GM20000 (cell line): Measurements from ENCODE around the gene ITGA4.

Experiments used
- DNase-seq: peaks from one replicate; pipeline ENCODE4 v3.0.0; 2012; ENCODE audit warnings: low spot score
- TF ChIP-seq, protein P1 (sequence below): IDR thresholded peaks from 2 replicates; pipeline ENCODE4 v1.5.1; 2012; ENCODE audit warnings: mild to moderate bottlenecking, control low read depth; ENCODE audit errors: extremely low read depth, missing control alignments

ITGA4 gene

DNA sequence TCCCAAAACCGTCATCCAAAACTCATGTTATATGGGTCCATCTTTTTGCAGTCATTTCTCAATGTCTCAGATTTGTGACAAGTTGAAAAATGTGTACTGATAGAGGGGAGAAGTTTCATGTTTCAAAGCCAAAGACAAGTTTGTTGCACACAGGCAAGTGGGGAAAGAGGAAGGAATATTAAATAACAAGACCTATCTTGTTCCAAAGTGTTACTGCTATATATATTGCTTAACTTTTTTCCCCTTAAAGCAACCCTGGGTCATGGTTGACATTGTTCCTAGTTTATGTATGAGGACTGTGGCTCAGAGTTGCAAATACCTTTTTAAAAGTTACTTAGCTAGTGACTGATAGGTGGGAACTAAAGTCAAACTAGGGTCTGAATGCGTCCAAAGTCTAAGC, 1.7 kb downstream of the ITGA4 start:
- no peak for DNase-seq
- TF ChIP-seq, protein P1, sequence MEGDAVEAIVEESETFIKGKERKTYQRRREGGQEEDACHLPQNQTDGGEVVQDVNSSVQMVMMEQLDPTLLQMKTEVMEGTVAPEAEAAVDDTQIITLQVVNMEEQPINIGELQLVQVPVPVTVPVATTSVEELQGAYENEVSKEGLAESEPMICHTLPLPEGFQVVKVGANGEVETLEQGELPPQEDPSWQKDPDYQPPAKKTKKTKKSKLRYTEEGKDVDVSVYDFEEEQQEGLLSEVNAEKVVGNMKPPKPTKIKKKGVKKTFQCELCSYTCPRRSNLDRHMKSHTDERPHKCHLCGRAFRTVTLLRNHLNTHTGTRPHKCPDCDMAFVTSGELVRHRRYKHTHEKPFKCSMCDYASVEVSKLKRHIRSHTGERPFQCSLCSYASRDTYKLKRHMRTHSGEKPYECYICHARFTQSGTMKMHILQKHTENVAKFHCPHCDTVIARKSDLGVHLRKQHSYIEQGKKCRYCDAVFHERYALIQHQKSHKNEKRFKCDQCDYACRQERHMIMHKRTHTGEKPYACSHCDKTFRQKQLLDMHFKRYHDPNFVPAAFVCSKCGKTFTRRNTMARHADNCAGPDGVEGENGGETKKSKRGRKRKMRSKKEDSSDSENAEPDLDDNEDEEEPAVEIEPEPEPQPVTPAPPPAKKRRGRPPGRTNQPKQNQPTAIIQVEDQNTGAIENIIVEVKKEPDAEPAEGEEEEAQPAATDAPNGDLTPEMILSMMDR = no peak

DNA sequence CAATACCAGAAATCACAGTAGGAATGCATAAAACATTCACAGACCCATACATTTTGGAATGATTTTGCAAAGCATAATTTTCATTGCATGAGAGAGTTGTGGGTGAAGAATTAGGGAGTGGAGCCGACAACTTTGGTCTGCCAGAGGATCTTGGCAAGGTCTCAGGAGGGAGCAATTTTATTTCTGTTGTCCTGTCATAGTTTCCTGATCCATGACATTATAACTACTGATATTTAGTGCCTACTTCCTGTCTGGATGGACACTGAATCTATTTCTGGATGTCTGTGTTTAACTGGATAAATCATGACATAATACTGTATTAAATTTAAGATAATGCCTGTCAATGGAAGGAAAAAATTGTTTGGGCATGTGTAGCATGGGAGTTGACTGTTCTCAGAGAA, 2.4 kb downstream of the ITGA4 start:
- TF ChIP-seq, protein P1 = no peak
- no peak for DNase-seq

DNA sequence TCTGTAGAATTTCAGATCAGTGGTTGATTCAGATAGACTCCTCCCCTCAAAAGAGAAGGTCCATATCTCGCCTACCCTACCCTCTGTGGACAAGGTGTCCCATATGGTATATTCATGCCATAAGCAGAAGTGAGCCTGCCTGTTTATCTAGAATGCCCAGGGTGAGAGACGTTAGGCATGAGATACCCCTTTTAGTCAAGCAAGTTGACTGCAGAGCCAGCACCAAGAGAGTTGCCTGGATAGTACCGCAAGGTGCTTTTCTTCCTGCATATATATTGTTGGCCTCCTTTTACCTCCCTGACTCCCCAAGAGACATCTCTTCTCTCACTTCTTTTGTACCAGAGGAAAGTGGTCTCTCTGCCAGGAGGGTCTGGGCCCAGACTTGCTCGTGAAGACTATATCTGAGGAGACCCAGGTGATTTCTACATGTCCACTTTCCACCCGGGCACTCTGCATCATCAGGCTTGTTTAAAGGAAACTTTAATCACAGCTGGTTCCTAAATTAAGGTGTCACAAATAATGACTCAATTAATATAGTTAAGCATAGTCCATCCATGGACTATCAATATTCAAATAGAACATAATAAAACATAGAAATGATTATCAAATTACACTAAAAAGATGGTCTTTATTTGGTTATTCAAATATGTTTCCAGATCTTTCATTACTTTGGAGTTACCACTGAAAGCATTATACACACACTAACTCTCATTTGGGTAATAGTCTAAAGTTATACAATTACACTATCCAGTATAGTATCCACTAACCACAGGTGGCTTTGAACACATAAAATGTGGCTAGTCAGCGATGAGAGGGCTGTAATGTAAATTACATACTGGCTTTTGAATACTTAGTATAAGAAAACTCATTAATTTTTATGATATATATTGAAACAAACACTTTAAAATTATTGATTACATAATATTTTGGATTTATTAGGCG, 4.1 kb downstream of the ITGA4 start:
- DNase-seq = no peak
- TF ChIP-seq, protein P1 = no peak

DNA sequence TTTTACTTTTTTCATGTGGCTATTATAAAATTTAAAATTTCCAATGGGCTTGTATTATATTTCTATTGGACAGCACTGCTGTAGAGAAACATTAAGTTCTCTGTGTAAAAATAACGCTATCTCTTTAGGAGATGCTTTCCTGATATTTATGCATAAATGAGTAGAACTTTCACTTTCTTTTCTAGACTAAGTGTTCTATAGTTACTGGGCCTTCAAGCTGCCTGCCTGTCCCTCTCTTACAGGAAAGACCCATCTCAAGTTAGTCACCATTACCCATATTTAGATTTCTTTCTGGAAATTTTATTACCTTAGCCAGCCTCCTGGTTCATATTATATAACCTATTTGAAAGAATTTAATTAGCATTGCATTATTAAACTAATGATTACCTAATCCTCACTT, 4.8 kb downstream of the ITGA4 start:
- no peak for DNase-seq
- TF ChIP-seq, protein P1 = no peak

DNA sequence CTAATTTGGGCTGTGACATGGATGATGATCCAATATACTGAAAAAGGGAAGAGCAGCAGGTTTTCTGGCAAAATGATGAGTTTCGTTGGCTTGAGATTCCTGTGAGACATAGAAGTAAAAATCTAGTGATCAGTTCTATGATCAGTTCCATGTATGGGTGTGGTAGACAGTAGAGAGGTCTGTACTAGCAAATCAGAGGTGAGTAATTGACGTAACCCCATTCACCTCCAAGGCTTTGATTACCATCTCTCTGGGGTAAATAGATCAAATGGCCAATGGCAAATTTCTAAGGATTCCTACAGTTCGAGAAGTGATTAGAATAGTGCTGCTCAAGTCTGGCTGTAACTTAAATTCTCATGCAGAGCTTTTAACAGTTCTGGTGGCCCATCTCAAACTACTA, 6.4 kb downstream of the ITGA4 start:
- no peak for DNase-seq
- TF ChIP-seq, protein P1 = no peak

DNA sequence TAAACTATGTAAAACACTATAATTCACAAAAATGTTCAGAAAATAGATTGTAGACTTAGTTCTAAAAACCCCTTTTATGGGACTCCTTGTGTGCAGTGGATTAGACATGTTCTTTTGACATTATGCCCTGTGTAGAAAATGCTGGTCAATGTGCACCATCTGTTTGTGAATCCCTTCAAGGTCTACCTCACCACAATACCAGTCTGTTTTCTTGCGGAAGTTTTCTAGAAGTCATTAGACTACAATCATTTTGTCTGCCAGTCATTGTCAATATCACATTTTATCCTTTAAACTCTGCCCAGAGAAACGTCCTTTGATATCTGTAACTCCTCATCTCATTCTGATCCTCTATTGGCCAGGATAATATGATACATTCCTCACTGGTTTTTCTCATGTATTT, 7.8 kb downstream of the ITGA4 start:
- TF ChIP-seq, protein P1 = no peak
- DNase-seq = no peak

DNA sequence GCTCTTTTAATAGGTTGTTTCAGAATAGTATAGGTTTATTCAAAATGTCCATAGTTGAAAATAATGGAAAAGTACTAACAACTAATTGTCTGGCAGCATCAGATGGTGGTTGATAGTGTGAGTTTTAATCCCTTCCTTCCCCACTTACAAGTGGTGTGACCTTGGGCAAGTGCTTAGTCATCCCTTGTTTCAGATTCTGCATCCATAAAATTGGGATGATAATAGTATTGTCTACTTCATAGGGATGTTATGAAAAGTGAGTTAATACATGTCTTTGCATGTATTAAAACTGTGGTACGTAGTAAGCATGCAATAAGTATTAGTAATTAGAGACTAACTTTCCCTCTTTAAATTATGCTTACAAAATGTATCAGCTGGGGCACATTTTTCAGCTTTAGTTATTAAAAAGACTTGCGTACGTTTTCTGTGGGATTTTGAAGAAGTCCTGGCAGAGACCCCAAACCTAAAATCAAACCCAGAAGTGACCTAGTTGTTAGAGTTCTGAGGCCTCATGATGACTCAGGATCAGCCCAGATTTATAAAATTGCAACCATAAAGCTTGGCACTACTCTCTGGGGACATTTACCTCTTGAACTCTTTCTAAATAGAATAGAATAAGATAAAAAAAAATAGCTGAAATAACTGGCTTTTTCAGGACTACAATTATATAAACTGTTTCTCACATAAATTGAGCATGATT, 8.6 kb downstream of the ITGA4 start:
- TF ChIP-seq, protein P1 = no peak
- no peak for DNase-seq
